Activated T-cell treated with anti-CD3 and anti-CD28 coated beads, Interleukin-2, amount 50 U/mL, for 72 hours (primary cell): ENCODE results near the gene CALR3. TPM values are rescaled to one million over a fixed set of nuclear protein-coding genes. Genes with fewer than 3 reads are reported as not detected.
A peak's percentile ranks its signal among the peaks of the same experiment; 100 is the strongest.

Experiments used
- ATAC-seq, 2 donors: fragments of 150-1000 bp; cut with Tn5 transposase; replicated peaks in 1 of 2; 2 replicates each; pipeline ENCODE4 v1.10.0; 2021; ENCODE audit warnings: moderate library complexity in 2 of 2, mild to moderate bottlenecking in 1 of 2
- DNase-seq, 2 donors: peaks; one replicate each; pipeline ENCODE4 v3.0.0; 2021 to 2022; ENCODE audit warnings: mixed read lengths in 1 of 2
- H3K27ac Mint-ChIP-seq: one replicate; pipeline ENCODE4 v1.8.0; 2022; ENCODE audit warnings: mild to moderate bottlenecking, moderate library complexity, mixed read lengths
- H3K27me3 Mint-ChIP-seq: one replicate; pipeline ENCODE4 v1.8.0; 2022; ENCODE audit warnings: low read depth, mixed read lengths
- H3K36me3 Mint-ChIP-seq, 2 donors: one replicate each; pipeline ENCODE4 v1.8.0; 2022; ENCODE audit warnings: mixed read lengths in 2 of 2, mild to moderate bottlenecking in 1 of 2; ENCODE audit not compliant: insufficient read depth in 2 of 2
- H3K4me1 Mint-ChIP-seq: one replicate; pipeline ENCODE4 v1.8.0; 2022; ENCODE audit warnings: low read depth, mixed read lengths
- H3K4me3 Mint-ChIP-seq, 2 donors: one replicate each; pipeline ENCODE4 v1.8.0; 2022; ENCODE audit warnings: mild to moderate bottlenecking in 2 of 2, mixed read lengths in 2 of 2, moderate library complexity in 2 of 2
- H3K9me3 Mint-ChIP-seq, 2 donors: one replicate each; pipeline ENCODE4 v1.8.0; 2022; ENCODE audit warnings: mixed read lengths in 2 of 2
- total RNA-seq, 2 donors: library from RNA; stranded (reverse); gene quantifications; one replicate each; pipeline ENCODE4 v1.2.3, GENCODE V29; 2022

CALR3 gene
- total RNA-seq, 2 donors from 2014 or later: not detected

DNA sequence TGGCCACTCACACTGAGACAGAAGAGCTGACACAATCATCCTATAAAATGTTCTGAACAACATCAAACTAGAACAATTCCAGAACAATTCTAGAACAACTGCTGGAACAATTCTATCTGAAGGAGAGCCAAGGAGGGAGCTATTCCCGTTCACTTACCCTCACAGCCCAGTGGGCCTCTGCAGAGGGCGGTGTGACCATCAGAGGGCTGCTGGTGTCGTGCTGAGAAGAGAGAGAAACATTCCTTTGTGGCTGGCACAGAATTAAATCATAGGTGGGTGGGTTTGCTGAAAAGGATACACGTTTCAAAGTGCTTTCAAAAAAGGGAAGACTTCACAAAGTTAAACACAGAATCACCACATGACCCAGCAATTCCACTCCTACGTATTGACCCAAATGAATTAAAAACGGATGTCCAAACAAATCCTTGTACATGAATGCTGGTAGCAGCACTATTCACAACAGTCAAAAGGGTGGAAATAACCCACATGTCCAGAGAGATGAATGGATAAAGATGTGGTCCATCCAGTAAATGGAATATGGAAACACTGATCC, 59.1 kb downstream of the CALR3 start:
- no peak overlapping the region for H3K27ac Mint-ChIP-seq
- no peaks in the 10 kb centered on the region for H3K27me3 Mint-ChIP-seq
- H3K4me3 Mint-ChIP-seq: no peak overlapping the region
- ATAC-seq: no peak
- H3K36me3 Mint-ChIP-seq: peaks cover 2 to 11% of the 10 kb centered on the region in 2 donors
- H3K9me3 Mint-ChIP-seq: no peaks in the 10 kb centered on the region
- peaks cover 13% of the 10 kb centered on the region for H3K4me1 Mint-ChIP-seq
- DNase-seq: no peak

DNA sequence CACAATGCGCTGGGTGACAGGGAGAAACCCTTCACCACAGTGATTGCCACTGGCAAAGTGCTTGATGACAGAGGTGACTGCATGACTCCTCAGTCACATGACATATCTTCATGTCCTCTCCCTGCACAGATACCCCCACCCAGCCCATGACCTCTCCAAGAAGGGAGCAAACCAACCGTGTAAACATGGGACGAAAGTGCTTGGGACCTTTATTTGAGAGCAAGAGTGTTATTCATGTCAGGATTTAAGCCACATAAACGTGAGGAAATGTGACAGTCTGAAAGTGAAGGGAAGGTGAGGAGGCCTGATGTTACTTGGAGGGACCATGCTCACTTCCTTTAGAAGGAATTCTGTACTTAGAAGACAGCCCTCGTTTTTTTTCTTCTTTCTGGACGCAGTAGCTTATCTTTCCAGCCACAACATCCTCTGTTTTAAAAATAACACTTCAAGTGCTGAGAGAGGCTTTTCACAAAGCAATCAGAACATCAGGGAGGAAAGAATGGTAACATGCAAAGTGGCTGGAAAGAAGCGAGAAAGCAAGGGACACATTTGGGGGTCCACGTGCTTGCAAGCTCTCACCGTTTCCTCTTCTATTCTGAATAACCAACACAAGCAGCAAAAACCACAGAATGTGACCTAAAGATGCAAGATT, 59.8 kb downstream of the CALR3 start:
- H3K4me1 Mint-ChIP-seq: peaks cover 13% of the 10 kb centered on the region
- DNase-seq: no peak
- H3K27me3 Mint-ChIP-seq: no peaks in the 10 kb centered on the region
- no peak overlapping the region for H3K4me3 Mint-ChIP-seq
- H3K27ac Mint-ChIP-seq: no peak overlapping the region
- no peaks in the 10 kb centered on the region for H3K9me3 Mint-ChIP-seq
- peaks cover 2 to 11% of the 10 kb centered on the region in 2 donors for H3K36me3 Mint-ChIP-seq
- ATAC-seq: no peak

GRCh38 chr19:16435238-16435917, 60.6 kb downstream of the CALR3 start:
- Mint-ChIP-seq H3K4me1 (peaks cover 13% of the 10 kb centered on the region), H3K36me3 (peaks cover 2 to 11% of the 10 kb centered on the region in 2 donors), H3K27ac (peak overlapping the region; percentile 71), H3K4me3 (no peak overlapping the region), H3K27me3 (no peaks in the 10 kb centered on the region), H3K9me3 (no peaks in the 10 kb centered on the region)
- ATAC-seq (no peak), DNase-seq (no peak)

DNA sequence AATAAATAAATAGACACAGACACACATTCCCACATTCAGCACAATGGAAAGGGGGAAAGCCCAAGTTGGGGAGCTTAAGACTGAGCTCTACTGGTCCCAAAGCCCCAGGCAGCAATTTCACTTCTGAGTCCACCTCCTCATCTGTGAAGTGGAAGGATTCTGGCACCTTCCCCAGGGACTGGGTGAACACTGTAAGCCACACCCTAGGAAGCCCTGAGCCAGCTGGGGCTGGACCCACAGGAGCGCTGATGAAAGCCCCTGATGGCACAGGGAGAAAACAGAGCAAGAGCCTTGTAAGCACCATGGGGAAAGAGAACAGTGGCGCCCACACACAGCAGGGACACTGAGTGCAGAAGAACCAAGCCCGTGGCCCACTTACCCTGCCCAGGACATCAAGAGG, 62.0 kb downstream of the CALR3 start:
- no peaks in the 10 kb centered on the region for H3K27me3 Mint-ChIP-seq
- peaks cover 2 to 11% of the 10 kb centered on the region in 2 donors for H3K36me3 Mint-ChIP-seq

DNA sequence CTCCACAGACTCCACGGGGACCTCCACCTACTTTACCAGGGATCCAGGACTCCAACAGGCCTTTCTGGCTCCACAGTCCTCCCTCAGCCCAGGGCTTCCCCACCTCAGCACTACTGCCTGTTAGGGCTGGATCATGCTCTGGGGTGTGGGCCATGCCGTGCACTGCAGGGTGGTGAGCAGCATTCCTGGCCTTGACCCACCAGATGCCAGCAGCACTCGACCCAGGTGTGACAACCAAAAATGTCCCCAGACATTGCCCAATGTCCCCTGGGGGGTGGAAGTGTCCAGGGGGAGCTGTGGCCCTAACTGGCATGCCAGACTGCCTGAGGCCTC, 66.2 kb downstream of the CALR3 start:
- Mint-ChIP-seq H3K9me3 (no peaks in the 10 kb centered on the region), H3K27me3 (no peaks in the 10 kb centered on the region), H3K27ac (no peak overlapping the region), H3K4me3 (no peak overlapping the region), H3K4me1 (no peaks in the 10 kb centered on the region), H3K36me3 (peaks cover 2 to 11% of the 10 kb centered on the region in 2 donors)
- ATAC-seq (no peak), DNase-seq (no peak)

More for the DNA sequence above, 62.0 kb downstream of the CALR3 start:
- DNase-seq: no peak
- Mint-ChIP-seq H3K9me3 (no peaks in the 10 kb centered on the region), H3K27ac (no peak overlapping the region), H3K4me3 (no peak overlapping the region), H3K4me1 (peaks cover 13% of the 10 kb centered on the region)
- ATAC-seq: no peak

DNA sequence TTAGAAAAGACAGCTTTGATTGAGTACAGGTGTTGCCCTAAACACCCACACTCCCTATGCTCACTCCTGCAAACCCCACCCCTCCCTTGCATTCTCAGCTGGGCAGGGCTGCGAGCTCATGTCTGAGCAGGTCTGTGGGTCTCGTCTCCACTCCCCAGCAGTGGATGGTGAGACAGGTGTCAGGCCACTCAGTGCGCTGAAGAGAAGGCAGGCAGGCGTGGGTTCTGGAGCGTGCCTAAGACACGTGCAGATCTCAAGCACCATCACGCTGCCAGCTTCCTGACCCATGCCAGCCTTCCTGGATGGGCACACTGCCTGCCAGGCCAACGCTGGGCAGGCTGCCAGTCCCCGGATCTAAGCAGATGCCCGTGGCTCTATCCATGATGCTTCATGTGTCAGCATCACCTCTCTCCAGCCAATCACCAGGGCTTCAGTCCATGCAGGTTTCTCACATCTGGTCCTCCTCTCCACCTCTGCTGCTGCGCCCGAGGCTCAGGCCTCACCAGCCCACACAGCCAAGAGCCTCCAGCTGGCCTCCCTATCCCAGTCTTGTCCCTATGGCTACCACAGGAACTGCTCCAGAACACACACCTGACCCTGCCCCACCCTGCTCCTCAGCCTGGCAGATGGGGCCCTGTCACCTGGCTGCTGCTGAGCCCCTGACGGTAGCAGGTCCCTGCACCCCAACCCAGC, 66.8 kb downstream of the CALR3 start:
- ATAC-seq: peak in 1 of 2 donors; percentile 19
- H3K27me3 Mint-ChIP-seq: no peaks in the 10 kb centered on the region
- peaks cover 2 to 10% of the 10 kb centered on the region in 2 donors for H3K36me3 Mint-ChIP-seq
- no peak overlapping the region for H3K4me3 Mint-ChIP-seq
- no peak for DNase-seq
- H3K9me3 Mint-ChIP-seq: no peaks in the 10 kb centered on the region
- H3K27ac Mint-ChIP-seq: no peak overlapping the region
- no peaks in the 10 kb centered on the region for H3K4me1 Mint-ChIP-seq

Other genes starting within 250 kb of the CALR3 start
- under 1 TPM; 0.36 to 0.76 TPM for gene KLF2, start 171.3 kb downstream of the CALR3 start, total RNA-seq
- gene EPS15L1, start 24.2 kb downstream of the CALR3 start, total RNA-seq: 10 to 100 TPM; 29.4 to 34.8 TPM
- 1 to 10 TPM; 3.0 to 3.4 TPM for gene C19orf44, start 227 bp upstream of the CALR3 start, total RNA-seq
- gene CHERP, start 46.3 kb upstream of the CALR3 start, total RNA-seq: 10 to 100 TPM; 54.8 to 59.6 TPM
- gene SLC35E1, start 76.2 kb upstream of the CALR3 start, total RNA-seq: 10 to 100 TPM; 36.5 to 39.5 TPM
- 10 to 100 TPM; 18.6 to 20.2 TPM for gene MED26, start 132.0 kb upstream of the CALR3 start, total RNA-seq
- 10 to 100 TPM; 75.8 to 81.1 TPM for gene SMIM7, start 164.0 kb upstream of the CALR3 start, total RNA-seq
- 1 to 10 TPM; 1.6 to 2.6 TPM for gene TMEM38A, start 165.0 kb upstream of the CALR3 start, total RNA-seq
- gene NWD1, start 223.7 kb upstream of the CALR3 start, total RNA-seq: not detected